K562 (cell line): Measurements from ENCODE around the gene MRLN. TPM values are rescaled to one million over a fixed set of nuclear protein-coding genes. Genes with fewer than 3 reads are reported as not detected.

ENCODE experiments used
- ATAC-seq: fragments of 200-7000 bp; cut with Tn5 transposase; 3 replicates; pipeline ENCODE4 v1.9.1; 2020; ENCODE audit warnings: moderate library complexity
- BruUV-seq: library from RNA; stranded (reverse); fragments of 400-500 nt; replicated peaks from 2 replicates; lab custom pipeline; 2021; lab: Mats Ljungman, UMichigan
- CTCF ChIA-PET: fragments of 300-600 bp; formaldehyde crosslinking; extraction: SDS; loops from one replicate; lab custom pipeline; 2021; ENCODE audit warnings: low intra/inter-chr PET ratio; lab: Yijun Ruan, JAX
- POLR2A ChIA-PET: fragments of 300-600, 350-650 bp; sonication (Branson Sonifier 250); formaldehyde crosslinking; extraction: SDS; loops from one replicate; lab custom pipeline; 2021; ENCODE audit warnings: antibody characterized with exemption, inconsistent platforms; lab: Yijun Ruan, JAX
- DNase-seq, 4 experiments: peaks; one replicate each; pipeline versions ENCODE4 v3.0.0 to v3.0.0-alpha.2; 2011 to 2018; ENCODE audit warnings: low spot score in 3 of 4, mixed read lengths in 3 of 4; ENCODE audit errors: extremely low read depth in 1 of 4
- FAIRE-seq: peaks from 2 replicates; lab custom pipeline; 2011; peaks lifted over from hg19 to GRCh38; lab: Jason Lieb, UNC
- H2AFZ ChIP-seq: 2 replicates; pipeline ENCODE4 v1.6.0; 2011; ENCODE audit warnings: low read depth, low read length, control low read depth, inconsistent platforms
- H3K27ac ChIP-seq: fragments of 200-600 bp; 3 replicates; pipeline ENCODE4 v1.8.0; 2011; ENCODE audit warnings: low read depth, mild to moderate bottlenecking, control low read depth, inconsistent platforms, low read length, moderate library complexity, mixed read lengths; ENCODE audit errors: extremely low read depth
- H3K27me3 ChIP-seq, 2 experiments: fragments of 300-600 bp in 1 of 2; 2 replicates in 1 of 2; 3 replicates in 1 of 2; pipeline versions ENCODE4 v1.6.0 to v1.8.0; 2011; ENCODE audit warnings: inconsistent platforms in 2 of 2, low read length in 2 of 2, mild to moderate bottlenecking in 1 of 2, mixed read lengths in 1 of 2, moderate library complexity in 1 of 2; ENCODE audit not compliant: control insufficient read depth in 2 of 2, insufficient read depth in 2 of 2
- H3K36me3 ChIP-seq: fragments of 300-600 bp; 3 replicates; pipeline ENCODE4 v1.8.0; 2011; ENCODE audit warnings: mild to moderate bottlenecking, low read length, inconsistent platforms; ENCODE audit not compliant: control insufficient read depth, insufficient read depth
- H3K4me1 ChIP-seq, 2 experiments: fragments of 200-600 bp in 1 of 2; replicated peaks in 1 of 2; 2 replicates in 1 of 2; 3 replicates in 1 of 2; pipeline versions ENCODE4 v1.5.1 to v1.8.0; 2011; ENCODE audit warnings: inconsistent platforms in 2 of 2, low read length in 2 of 2, mild to moderate bottlenecking in 1 of 2, mixed read lengths in 1 of 2, moderate library complexity in 1 of 2; ENCODE audit not compliant: control insufficient read depth in 2 of 2, insufficient read depth in 2 of 2
- H3K4me2 ChIP-seq: 2 replicates; pipeline ENCODE4 v1.6.1; 2011; ENCODE audit warnings: low read length, control low read depth, inconsistent platforms, mixed read lengths; ENCODE audit not compliant: insufficient read depth
- H3K4me3 ChIP-seq: fragments of 200-600 bp; sonication (generic), shearing (Covaris generic); 2 replicates; pipeline ENCODE4 v1.5.1; 2016; ENCODE audit warnings: control low read depth, inconsistent platforms
- H3K79me2 ChIP-seq: fragments of 200-600 bp; 3 replicates; pipeline ENCODE4 v1.8.0; 2011; ENCODE audit warnings: low read length, inconsistent platforms; ENCODE audit not compliant: control insufficient read depth, insufficient read depth
- H3K9ac ChIP-seq, 2 experiments: 2 replicates each; pipeline versions ENCODE4 v1.6.0 to v1.6.1; 2011; ENCODE audit warnings: low read depth in 2 of 2, low read length in 2 of 2, control low read depth in 1 of 2, inconsistent platforms in 1 of 2, mild to moderate bottlenecking in 1 of 2, mixed read lengths in 1 of 2; ENCODE audit not compliant: insufficient read depth in 1 of 2
- H3K9me1 ChIP-seq: one replicate; pipeline ENCODE4 v1.6.0; 2011; ENCODE audit warnings: inconsistent platforms, mild to moderate bottlenecking, low read length, moderate library complexity; ENCODE audit not compliant: control insufficient read depth, insufficient read depth
- H3K9me3 ChIP-seq: replicated peaks from 2 replicates; pipeline ENCODE4 v1.5.1; 2011; ENCODE audit warnings: low read depth, low read length, inconsistent platforms; ENCODE audit not compliant: control insufficient read depth, insufficient read depth
- H4K20me1 ChIP-seq: replicated peaks from 2 replicates; pipeline ENCODE4 v1.6.1; 2011; ENCODE audit warnings: low read length, inconsistent platforms, mixed read lengths; ENCODE audit not compliant: control insufficient read depth, insufficient read depth
- REST ChIP-seq, 2 experiments: fragments of 450-650 bp; formaldehyde crosslinking in 1 of 2; IDR thresholded peaks; 2 replicates each; pipeline versions ENCODE4 v1.4.0 to v1.6.1; 2014 to 2020; ENCODE audit warnings: mild to moderate bottlenecking in 2 of 2, borderline replicate concordance in 1 of 2, low read depth in 1 of 2
- RNF2 ChIP-seq: sonication (generic); IDR thresholded peaks from 2 replicates; pipeline ENCODE4 v1.6.1; 2016
- TAF7 ChIP-seq: fragments of 450-650 bp; IDR thresholded peaks from 2 replicates; pipeline ENCODE4 v1.6.1; 2016; ENCODE audit warnings: missing genetic modification characterization, missing compliant biosample characterization
- ZNF668 ChIP-seq: fragments of 250-450 bp; sonication (Bioruptor Pico); IDR thresholded peaks from 2 replicates; pipeline ENCODE4 v1.8.0; 2022; ENCODE audit warnings: mild to moderate bottlenecking, inconsistent platforms
- ZNF785 ChIP-seq: fragments of 250-450 bp; sonication (Bioruptor Pico); IDR thresholded peaks from 2 replicates; pipeline ENCODE4 v1.4.0; 2020; ENCODE audit warnings: mild to moderate bottlenecking
- WGBS: fragments of 100-300 bp; shearing (Covaris generic); methylation state at CpG from one replicate; pipeline ENCODE4 v1.1.6; 2016; ENCODE audit warnings: low coverage, mixed read lengths; ENCODE audit not compliant: insufficient coverage; ENCODE audit errors: missing lambda C conversion rate; 5-methylcytosine and 5-hydroxymethylcytosine counted together
- in situ Hi-C: fragments of 300-500 bp; cut with MboI; formaldehyde crosslinking; loops from 4 replicates; pipeline ENCODE4 v1.15.0; 2018; ENCODE audit warnings: inconsistent platforms, mixed read lengths
- intact Hi-C: fragments of 100-400 bp; cut with micrococcal nuclease; formaldehyde crosslinking; loops from 2 replicates; pipeline ENCODE4 v1.14.2; 2022
- polyA plus RNA-seq, 8 experiments: library from polyadenylated mRNA; depleted of rRNA in 4 of 8; stranded (reverse) in 5 of 8; unstranded in 3 of 8; fragments of >200 nt; fragmentation: Nextera tagmentation in 2 of 8; fragmentation: Illumina TruSeq in 1 of 8; extraction: Ambion mirVana in 2 of 8; extraction: Trizol in 1 of 8; gene quantifications; 2 replicates each; pipeline versions ENCODE4 v1.2.1 to v1.2.3, GENCODE V29; 2011 to 2014; ENCODE audit warnings: inconsistent platforms in 1 of 8, missing spikeins in 1 of 8
- total RNA-seq, 7 experiments: library from RNA; depleted of rRNA in 6 of 7; stranded (reverse); fragments of >200 nt in 6 of 7; fragmentation: Illumina TruSeq in 2 of 7; extraction: Trizol in 2 of 7; gene quantifications; 2 replicates each; pipeline versions ENCODE4 v1.2.1 to v1.2.3, GENCODE V29; 2011 to 2021; ENCODE audit warnings: low replicate concordance in 1 of 7

The MRLN gene
- total and polyA plus RNA-seq, 9 of the 15 experiments (the other 6 are each of a cell fraction or from before 2014, with no cell fraction given) = 0.07 to 0.13 TPM; not detected in 7

GRCh38 chr10:59748834-59749233 is 4.4 kb downstream of the MRLN start:
- Histone ChIP-seq H3K27ac (no peak overlapping the region), H3K36me3 (no peaks in the 10 kb centered on the region), H4K20me1 (no peaks in the 10 kb centered on the region), H3K79me2 (no peaks in the 10 kb centered on the region), H3K4me2 (no peak overlapping the region), H3K9me3 (no peaks in the 10 kb centered on the region), H2AFZ (no peak overlapping the region), H3K4me3 (no peak overlapping the region), H3K27me3 (peaks cover 9 to 14% of the 10 kb centered on the region in 2 experiments; a peak in 3 of 5 replicates), H3K4me1 (0 out of 5 replicates have a peak, but pooled peaks cover 0 to under 1% of the 10 kb centered on the region in 2 experiments), H3K9me1 (no peaks in the 10 kb centered on the region), H3K9ac (no peak overlapping the region)
- WGBS = 0% methylated on average over 1 of the region's 1 CpG
- BruUV-seq = no TSS peak
- POLR2A ChIA-PET = interaction anchor here (0.6 kb wide), 1 partner anchor 30 kb away, joined by 3 read pairs; no protein-coding TSS in a partner anchor
- no peak for DNase-seq
- FAIRE-seq = no peak
- peak; percentile 81 for TF ChIP-seq REST (IDR thresholded peaks at IDR 0.05; ENCODE audit: borderline replicate concordance)
- TF ChIP-seq REST (CRISPR knock-in tag; IDR thresholded peaks at IDR 0.05; ENCODE audit: low read depth) = no peak
- no peak for TF ChIP-seq ZNF785 (CRISPR knock-in tag)
- TF ChIP-seq TAF7 (tag) = no peak
- TF ChIP-seq ZNF668 (CRISPR knock-in tag) = no peak
- TF ChIP-seq RNF2 = no peak
- ATAC-seq = no peak
- intact Hi-C loops = no loop called here
- in situ Hi-C loops = no loop called here
- CTCF ChIA-PET = no interaction called here
